Body of pancreas (tissue), 4 donors: ENCODE results near the gene TBX2. TPM values are rescaled to one million over a fixed set of nuclear protein-coding genes. Genes with fewer than 3 reads are reported as not detected.

ENCODE experiments used
- ATAC-seq: fragments of 150-250 bp; one replicate; pipeline ENCODE4 v1.9.1; 2016
- DNase-seq, 4 donors: peaks; one replicate each; pipeline ENCODE4 v3.0.0-alpha.2; 2019
- H3K27ac ChIP-seq, 4 donors: fragments of 200-600 bp; sonication (generic); 1 replicate in 3 of 4; 2 replicates in 1 of 4; pipeline versions ENCODE4 v1.5.1 to v1.6.1; 2016 to 2019; ENCODE audit warnings: mild to moderate bottlenecking in 1 of 4, mixed read lengths in 1 of 4, moderate library complexity in 1 of 4
- H3K27me3 ChIP-seq, 2 donors: fragments of 200-600 bp; sonication (generic); one replicate each; pipeline ENCODE4 v1.6.0; 2016; ENCODE audit warnings: mild to moderate bottlenecking in 1 of 2
- H3K36me3 ChIP-seq, 2 donors: fragments of 200-600 bp; sonication (generic); replicated peaks in 1 of 2; 2 replicates each; pipeline ENCODE4 v1.5.1; 2016; ENCODE audit warnings: low read depth in 2 of 2; ENCODE audit not compliant: insufficient read depth in 1 of 2
- H3K4me1 ChIP-seq: fragments of 200-600 bp; sonication (generic); one replicate; pipeline ENCODE4 v1.6.0; 2016
- H3K4me3 ChIP-seq, 2 donors: fragments of 200-600 bp; sonication (generic); 1 replicate in 1 of 2; 2 replicates in 1 of 2; pipeline ENCODE4 v1.5.1; 2016 to 2019
- H3K9me3 ChIP-seq, 3 donors: fragments of 200-600 bp; sonication (generic); 1 replicate in 2 of 3; 2 replicates in 1 of 3; pipeline ENCODE4 v1.5.1; 2016
- CTCF ChIP-seq, 7 experiments: fragments of 450-650 bp in 4 of 7; fragments of 200-600 bp in 3 of 7; sonication (generic) in 3 of 7; IDR thresholded peaks; one replicate each; pipeline ENCODE4 v1.5.1; 2016 to 2019; ENCODE audit warnings: antibody characterized with exemption in 7 of 7
- POLR2A ChIP-seq, 3 donors: fragments of 450-650 bp; IDR thresholded peaks; one replicate each; pipeline ENCODE4 v1.6.1; 2016; ENCODE audit warnings: antibody characterized with exemption in 3 of 3, mild to moderate bottlenecking in 2 of 3
- WGBS, 2 donors: methylation state at CpG; one replicate each; pipeline ENCODE4 v1.1.5; 2017; 5-methylcytosine and 5-hydroxymethylcytosine counted together
- intact Hi-C: fragments of 100-400 bp; cut with DNase I; formaldehyde crosslinking; loops from one replicate; pipeline ENCODE4 v1.15.1; 2023
- total RNA-seq, 2 donors: library from RNA; depleted of rRNA; stranded (reverse); fragments of >200 nt; gene quantifications; one replicate each; pipeline ENCODE4 v1.1.0, GENCODE V29; 2016

Gene TBX2
- total RNA-seq, 2 donors from 2014 or later, result 4.9 to 6.9 TPM

- no peak for ATAC-seq
- no peak overlapping the region for H3K4me3 ChIP-seq
- H3K4me1 ChIP-seq, result no peaks in the 10 kb centered on the region
- H3K9me3 ChIP-seq, result no peaks in the 10 kb centered on the region
- DNase-seq, result no peak
- intact Hi-C loops, result no loop called here
- H3K36me3 ChIP-seq, result no peaks in the 10 kb centered on the region
- WGBS, 2 donors, result 94 to 95% methylated on average over 9 to 10 of the region's 10 CpGs
- TF ChIP-seq CTCF (IDR thresholded peaks at IDR 0.05) (no peak), POLR2A (IDR thresholded peaks at IDR 0.05) (no peak)
- H3K27ac ChIP-seq, result no peak overlapping the region
- no peaks in the 10 kb centered on the region for H3K27me3 ChIP-seq
These were observed 29.9 kb upstream of the TBX2 start for GRCh38 chr17:61369751-61370150.

- WGBS, 2 donors, result 86 to 95% methylated on average over 1 of the region's 1 CpG
- H3K36me3 ChIP-seq, result no peaks in the 10 kb centered on the region
- H3K27me3 ChIP-seq, result no peaks in the 10 kb centered on the region
- TF ChIP-seq CTCF (IDR thresholded peaks at IDR 0.05) (no peak), POLR2A (IDR thresholded peaks at IDR 0.05) (no peak)
- no peaks in the 10 kb centered on the region for H3K4me1 ChIP-seq
- no peak overlapping the region for H3K4me3 ChIP-seq
- DNase-seq, result no peak
- no peak for ATAC-seq
- intact Hi-C loops, result no loop called here
- H3K27ac ChIP-seq, result no peak overlapping the region
- no peaks in the 10 kb centered on the region for H3K9me3 ChIP-seq
These were observed 28.5 kb upstream of the TBX2 start for GRCh38 chr17:61371179-61371578.

- WGBS, 2 donors, result 90 to 92% methylated on average over 8 of the region's 8 CpGs
- H3K27me3 ChIP-seq, result no peaks in the 10 kb centered on the region
- no peak for DNase-seq
- H3K36me3 ChIP-seq, result no peaks in the 10 kb centered on the region
- H3K27ac ChIP-seq, result no peak overlapping the region
- no peaks in the 10 kb centered on the region for H3K4me1 ChIP-seq
- no peak for TF ChIP-seq CTCF (IDR thresholded peaks at IDR 0.05)
- no peak for TF ChIP-seq POLR2A (IDR thresholded peaks at IDR 0.05)
- ATAC-seq, result no peak
- H3K9me3 ChIP-seq, result no peaks in the 10 kb centered on the region
- intact Hi-C loops, result no loop called here
- H3K4me3 ChIP-seq, result no peak overlapping the region
These were observed 28.0 kb upstream of the TBX2 start for GRCh38 chr17:61371606-61372005.

GRCh38 chr17:61372436-61372835 lies 27.2 kb upstream of the TBX2 start:
- DNase-seq (no peak), ATAC-seq (no peak)
- no peaks in the 10 kb centered on the region for H3K27me3 ChIP-seq
- TF ChIP-seq POLR2A (IDR thresholded peaks at IDR 0.05), result no peak
- TF ChIP-seq CTCF (IDR thresholded peaks at IDR 0.05), result no peak
- H3K36me3 ChIP-seq, result no peaks in the 10 kb centered on the region
- H3K9me3 ChIP-seq, result no peaks in the 10 kb centered on the region
- no peak overlapping the region for H3K27ac ChIP-seq
- no peaks in the 10 kb centered on the region for H3K4me1 ChIP-seq
- intact Hi-C loops, result no loop called here
- WGBS, 2 donors, result 84 to 93% methylated on average over 9 of the region's 9 CpGs
- H3K4me3 ChIP-seq, result no peak overlapping the region

GRCh38 chr17:61376931-61377838 lies 22.5 kb upstream of the TBX2 start:
- TF ChIP-seq POLR2A (IDR thresholded peaks at IDR 0.05) (no peak), CTCF (IDR thresholded peaks at IDR 0.05) (no peak)
- Histone ChIP-seq H3K36me3 (no peaks in the 10 kb centered on the region), H3K9me3 (no peaks in the 10 kb centered on the region), H3K27ac (no peak overlapping the region), H3K27me3 (no peaks in the 10 kb centered on the region), H3K4me3 (no peak overlapping the region), H3K4me1 (no peaks in the 10 kb centered on the region)
- intact Hi-C loops, result no loop called here
- ATAC-seq (no peak), DNase-seq (no peak)
- WGBS, 2 donors, result 88 to 91% methylated on average over 11 to 18 of the region's 18 CpGs
